GM18868 (cell line): ENCODE results near the gene RPTOR.
A peak's percentile ranks its signal among the peaks of the same experiment; 100 is the strongest.

Source experiments
- ATAC-seq: cut with Tn5 transposase; IDR thresholded peaks from one replicate; pipeline ENCODE4 v1.9.1; 2021; ENCODE audit warnings: mild to moderate bottlenecking, moderate library complexity; ENCODE audit not compliant: unreplicated experiment

The RPTOR gene

DNA sequence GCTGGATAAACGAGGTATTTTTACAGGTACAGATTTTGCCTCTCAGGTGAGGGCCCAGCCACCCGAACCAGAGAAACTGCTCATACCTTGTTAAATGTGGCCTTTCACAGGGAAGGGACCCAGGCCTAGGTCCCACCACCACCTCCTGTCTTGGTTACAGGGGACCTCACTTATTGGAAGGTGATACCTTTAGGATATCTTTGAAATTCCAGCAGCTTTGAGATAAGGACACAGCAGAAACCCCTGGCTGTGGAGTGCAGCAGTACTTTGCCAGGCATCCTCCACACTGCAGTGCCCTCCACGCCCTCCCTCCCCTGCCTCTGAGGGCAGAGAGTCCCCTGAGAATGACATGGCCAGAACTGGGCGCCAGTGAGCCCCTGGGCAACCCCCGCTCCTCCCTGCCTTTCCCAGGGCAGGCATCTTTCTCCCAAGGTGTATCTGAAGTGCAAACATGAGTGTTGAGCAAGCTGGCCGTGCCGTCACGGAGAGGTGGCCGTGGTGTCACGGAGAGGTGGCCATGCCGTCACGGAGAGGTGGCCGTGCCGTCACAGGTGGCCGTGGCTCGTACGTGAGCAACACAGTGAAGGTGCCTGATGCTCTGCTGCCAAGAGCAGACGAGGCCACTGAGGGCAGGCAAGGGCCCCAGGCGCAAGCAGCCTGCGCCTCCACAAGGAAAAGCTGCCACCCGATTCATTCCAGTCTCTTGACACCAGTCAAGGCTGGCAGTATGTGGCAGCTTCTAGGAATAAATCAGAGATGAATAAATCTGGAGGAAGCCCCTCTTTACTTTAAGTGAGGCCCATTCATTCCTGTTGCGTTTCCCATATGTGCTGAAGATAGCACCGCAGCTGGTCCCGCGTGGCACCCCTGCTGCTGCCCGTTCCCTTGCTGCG, 312.5 kb downstream of the RPTOR start:
- peak; percentile 17 for ATAC-seq

DNA sequence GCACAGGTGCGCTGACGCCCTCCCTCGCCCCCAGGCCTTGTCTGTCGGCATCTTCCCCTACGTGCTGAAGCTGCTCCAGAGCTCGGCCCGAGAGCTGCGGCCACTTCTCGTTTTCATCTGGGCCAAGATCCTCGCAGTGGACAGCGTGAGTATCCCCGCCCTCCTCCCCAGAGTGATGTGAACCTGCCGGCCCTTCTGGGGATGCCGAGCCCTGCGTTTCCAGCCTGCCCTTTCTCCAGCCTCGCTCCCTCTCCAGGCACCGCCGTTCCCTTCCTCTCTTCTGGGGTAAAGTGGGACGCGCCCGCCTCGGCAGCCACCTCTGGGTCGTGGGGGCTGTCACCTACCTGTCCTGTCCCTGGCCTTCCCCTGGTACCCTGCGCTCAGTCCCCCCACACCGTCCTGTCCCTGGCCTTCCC, 313.1 kb downstream of the RPTOR start:
- ATAC-seq: no peak

DNA sequence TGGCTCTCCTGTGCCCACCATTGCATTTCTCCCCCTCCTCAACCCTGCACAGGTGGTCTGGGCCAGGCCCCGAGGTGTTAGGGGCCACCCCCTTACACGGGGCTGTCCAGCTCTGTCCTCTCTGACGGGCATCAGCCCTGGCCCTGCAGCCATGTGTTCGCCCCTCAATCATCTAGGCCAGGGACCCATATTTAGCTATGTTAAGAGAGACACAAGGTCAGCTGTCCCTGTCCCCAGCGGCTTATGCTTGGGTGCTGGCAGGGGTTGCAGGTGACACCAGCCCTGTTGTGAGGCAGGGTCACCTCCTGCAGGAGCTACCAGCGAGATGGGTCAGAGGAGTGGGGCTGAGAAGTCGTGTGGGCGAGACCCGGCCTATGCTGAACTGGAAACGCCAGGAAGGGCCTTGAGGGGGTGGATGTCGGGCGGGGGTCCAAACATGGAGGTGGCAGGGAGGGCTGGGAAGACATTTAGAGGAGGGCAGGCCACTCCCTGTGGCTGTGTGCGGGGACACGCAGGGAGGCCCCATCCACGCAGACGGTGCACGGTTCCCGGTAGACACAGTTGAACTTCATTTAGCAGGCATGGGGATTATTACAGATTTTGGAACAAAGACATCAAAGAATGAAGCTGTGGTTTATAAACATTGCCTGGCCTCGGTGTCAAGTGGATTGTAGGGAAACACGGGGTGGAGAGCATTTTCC, 313.8 kb downstream of the RPTOR start:
- no peak for ATAC-seq

DNA sequence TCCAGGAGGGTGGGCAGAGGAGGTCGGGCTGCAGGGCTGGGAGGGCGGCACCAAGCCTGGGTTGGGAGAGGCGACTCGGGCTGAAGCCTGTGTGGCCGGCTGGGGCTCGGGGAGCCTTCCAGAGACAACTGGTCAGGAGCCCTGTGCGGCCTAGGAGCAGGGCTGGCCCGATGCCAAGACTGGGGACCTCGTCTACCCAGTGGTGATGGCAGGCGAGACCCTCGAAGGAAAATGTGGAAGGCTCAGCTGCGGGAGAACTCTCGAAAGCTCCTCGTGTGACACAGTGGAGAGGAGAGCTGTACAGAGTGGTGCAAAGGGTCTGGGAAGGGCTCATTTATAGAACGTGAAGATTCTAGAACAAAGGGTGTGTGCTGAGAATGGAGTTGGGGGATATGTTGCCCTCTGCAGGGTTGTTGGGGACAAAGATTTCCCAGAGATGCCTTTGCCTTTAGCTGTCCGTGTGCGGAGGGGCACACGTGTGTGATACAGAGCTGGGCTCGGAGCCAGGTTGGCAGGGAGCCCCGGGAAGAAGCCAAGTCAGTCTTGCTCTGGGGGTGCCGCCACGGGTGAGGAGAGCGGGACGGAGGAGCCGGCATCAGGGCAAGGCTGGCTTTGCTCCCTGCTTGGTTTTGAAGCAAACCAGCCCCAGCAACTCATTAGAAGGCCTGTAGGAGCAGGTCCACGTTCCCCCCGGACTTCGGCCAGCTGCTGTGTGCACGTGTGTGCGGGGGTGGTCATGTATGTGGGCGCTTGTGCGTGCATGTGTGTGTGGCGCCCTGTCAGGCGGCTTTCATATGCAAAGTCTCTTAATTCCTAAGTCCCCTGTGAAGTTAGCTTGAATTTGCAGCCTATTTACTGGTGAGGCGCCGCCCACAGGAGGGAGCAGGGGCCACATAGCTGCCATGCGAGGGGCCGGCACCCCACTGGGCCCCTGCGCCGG, 314.6 kb downstream of the RPTOR start:
- ATAC-seq: no peak

DNA sequence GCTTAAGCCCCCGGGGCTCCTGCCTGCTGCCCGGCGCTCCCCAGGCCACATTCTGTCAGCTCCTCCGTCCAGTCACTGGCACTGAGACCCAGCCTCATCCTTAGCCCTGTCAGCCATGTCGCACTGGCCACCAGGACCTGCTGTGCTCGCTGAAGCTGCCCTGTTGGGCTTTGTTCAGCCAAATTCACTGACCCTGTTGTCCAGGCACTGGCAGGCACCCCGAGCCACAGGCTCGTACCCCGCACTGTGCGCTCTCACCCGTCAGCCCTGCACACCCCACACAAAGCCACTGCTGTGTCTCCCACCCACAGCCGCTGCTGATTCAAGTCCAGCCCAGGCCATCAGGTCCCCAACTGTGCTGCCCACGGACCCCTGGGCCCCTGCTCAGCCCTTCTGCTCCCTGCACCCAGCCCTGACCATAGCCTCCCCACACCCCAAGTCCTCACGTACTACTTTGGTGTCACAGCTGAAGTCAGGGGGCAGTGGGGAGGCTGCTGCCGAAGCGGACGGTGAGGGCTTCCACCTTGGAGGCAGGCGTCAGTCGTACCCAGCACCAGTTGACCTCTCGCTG, 315.5 kb downstream of the RPTOR start:
- no peak for ATAC-seq

DNA sequence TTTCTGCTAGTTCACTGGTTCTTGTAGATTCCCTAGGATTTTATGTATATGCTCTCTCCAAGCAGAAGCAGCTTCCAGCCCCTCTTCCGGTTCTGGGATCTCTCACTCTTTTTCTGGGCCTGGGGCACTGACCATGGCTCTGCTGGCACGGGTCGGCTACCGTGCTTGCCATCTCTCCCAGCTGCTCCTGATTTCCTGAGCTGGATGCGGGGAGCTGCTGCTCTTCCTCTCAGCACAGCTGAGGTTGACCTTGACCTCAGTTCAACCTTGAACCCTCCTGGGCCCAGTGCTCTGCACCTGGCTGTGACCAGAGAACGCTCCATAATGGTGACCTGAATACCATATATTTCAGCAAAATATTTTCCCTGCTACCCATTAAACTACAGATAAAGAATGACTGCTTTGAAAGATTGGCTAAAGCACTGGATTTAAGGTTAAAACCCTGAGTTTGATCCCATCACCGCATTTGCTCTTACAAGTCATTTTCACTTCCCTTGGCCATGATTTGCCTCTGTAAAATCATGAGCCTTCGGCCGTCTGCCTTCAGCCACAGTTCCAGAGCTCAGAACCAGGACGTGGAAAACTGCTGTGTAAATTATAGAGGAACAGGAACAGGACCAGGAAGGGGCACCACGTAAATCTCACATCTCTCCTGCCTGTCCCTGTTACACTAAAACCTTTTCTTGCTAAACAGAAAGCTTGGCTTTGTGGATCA, 316.2 kb downstream of the RPTOR start:
- no peak for ATAC-seq

DNA sequence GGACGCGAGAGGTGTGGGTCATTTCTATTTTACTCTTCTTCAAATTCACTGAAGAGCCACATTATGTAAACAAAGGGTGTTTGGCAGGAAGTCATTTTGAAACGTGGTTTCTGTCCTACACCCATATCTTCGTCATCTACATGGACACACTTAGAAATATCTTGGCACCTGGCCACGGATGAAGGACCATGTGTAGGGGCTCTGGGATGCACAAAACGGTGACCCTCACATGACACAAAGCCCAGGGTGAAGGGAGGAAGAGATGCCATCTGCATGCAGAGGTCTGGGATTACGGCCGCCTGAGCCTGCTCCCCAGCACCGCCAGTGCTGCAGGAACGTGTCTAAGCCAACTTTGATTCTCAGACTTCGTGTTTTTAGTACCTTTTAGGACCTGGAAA, 316.8 kb downstream of the RPTOR start:
- ATAC-seq: no peak

DNA sequence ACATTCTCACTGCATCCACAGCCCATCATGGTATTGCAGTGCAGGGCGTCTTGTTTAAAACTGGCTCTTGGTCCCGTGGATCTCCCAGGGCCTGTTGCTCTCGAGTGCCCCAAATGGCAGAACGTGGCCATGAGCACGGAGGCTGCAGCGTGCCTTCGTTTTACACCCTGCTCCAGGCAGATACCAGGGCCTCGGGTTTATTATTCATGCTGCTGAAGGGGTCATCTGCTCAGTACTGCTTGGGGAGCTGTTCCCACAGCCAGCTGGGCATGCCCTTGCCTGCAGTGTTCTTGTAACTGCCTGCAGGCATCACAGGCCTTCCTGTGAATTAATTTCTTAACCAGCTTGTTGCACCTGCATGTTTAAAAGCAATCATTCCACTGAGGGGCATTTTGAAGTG, 317.3 kb downstream of the RPTOR start:
- ATAC-seq: no peak

DNA sequence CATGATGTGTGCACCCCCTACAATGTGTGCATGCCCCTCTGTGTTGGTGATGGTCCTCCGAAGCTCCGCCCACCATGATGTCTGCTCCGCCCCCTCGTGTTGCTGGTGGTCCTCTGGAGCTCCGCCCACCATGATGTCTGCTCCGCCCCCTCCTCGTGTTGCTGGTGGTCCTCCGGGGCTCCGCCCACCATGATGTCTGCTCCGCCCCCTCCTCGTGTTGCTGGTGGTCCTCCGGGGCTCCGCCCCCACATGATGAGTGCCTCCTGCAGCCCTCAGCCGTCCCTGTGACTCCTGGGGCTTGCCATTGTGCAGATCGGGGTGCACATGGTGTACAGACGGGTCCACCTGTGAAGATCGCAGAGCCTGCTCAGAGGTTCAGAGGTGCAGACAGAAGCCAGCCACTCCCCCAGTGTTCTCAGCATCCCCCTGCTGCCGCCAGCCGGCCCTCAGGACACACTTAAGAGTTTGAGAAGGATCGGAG, 317.9 kb downstream of the RPTOR start:
- ATAC-seq: no peak

DNA sequence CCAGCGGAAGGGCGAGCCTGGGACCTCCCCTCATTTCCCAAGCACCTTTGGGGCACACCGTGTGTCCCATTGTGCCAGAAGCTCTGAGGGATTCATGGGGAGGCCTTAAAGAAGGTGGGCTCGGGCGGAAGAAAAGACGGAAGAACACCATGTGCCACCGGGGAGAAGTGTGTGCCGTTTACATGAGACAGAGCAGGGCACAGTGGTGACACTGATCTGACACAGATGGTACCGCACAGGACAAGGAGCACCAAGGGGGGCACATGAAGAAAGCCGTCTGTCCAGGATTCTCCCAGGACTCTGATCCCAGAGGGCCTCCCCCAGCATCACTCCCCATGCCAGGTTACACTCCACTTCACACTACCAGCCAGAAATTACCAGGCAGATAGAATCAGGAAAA, 318.3 kb downstream of the RPTOR start:
- ATAC-seq: no peak

DNA sequence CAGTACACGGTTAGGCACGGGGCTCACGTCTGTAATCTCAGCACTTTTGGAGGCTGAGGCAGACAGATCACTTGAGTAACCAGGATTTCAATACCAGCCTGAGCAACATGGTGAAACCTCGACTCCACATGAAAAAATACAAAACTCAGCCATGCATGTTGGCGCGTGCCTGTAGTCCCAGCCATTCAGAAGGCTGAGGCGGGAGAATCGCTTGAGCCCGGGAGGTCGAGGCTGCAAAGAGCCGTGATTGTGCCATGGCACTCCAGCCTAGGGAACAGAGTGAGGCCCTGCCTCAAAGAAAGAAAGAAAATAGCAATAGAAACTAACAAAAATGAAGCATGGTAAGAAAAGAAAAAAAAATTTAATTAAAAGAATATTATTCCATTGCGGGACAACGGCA, 319.0 kb downstream of the RPTOR start:
- ATAC-seq: no peak

DNA sequence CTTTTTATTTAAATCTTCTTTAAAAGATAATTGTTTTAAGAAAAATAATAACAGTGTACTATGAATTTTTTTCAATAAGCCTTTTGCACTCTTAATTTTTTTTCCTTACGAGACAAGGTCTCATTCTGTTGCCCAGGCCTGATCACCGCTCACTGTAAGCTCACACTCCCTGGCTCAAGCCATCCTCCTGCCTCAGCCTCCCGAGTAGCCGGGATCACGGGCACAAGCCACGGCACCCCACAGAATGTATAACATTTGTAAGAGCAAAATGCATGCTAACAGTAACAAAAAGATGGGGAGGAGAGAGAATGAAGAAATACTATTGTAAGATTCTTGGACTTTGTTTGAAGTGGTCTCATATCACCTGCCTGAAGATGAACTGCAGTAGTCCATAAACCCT, 320.1 kb downstream of the RPTOR start:
- no peak for ATAC-seq

DNA sequence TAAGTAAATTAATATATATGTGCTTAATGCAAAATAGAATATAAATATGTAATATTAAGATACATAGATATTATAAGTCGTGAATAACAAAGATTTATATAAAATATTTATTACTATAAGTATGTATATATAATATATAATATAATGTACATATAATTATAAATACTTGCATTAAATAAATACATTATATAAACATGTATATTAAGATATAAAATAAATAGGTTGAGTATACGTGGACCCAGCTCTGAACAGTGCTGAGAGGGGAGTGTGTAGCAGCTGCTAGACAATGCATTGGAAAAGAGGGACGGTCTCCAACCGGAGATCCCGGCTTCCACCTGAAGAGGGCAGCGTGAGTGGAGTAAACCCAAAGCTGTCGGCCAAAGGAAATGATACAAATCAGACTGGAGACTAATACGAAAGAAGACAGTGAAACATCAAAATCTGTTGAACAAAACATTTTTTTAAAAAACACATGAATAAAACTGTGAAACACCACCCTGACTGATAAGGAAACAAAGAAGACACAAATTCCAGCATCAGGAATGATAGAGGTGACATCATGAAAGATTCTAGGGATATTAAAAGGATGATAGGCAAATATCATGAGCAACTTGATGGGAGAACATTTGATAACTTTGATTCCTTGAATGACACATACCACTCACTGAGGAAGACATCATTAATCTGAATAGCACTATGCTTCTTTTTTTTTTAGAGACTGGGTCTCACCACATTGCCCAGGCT, 321.6 kb downstream of the RPTOR start:
- ATAC-seq: no peak

DNA sequence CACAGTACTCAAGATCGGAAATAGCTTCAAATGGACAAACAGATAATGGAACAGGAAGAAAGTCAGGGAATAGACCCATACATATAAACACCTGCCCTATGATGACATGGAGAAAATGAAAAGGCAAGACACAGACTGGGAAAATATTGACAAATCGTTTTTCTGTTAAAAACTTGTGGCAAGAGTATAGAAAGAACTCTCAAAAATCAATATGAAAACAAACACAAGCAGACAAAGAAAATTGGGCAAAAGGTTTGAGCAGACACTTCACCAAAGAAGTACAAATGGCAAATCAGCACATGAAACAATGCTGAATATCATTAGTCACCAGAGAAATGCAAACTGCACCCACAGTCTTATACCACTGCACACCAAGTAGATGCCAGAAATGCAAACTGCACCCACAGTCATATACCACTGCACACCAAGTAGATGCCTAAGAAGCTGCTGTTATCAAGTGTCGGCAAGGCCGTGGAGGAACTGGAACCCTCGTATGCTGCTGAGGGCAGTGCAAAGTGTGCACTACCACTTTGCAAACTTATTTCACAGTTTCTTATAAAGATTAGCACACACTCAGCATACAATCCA, 323.5 kb downstream of the RPTOR start:
- ATAC-seq: no peak

DNA sequence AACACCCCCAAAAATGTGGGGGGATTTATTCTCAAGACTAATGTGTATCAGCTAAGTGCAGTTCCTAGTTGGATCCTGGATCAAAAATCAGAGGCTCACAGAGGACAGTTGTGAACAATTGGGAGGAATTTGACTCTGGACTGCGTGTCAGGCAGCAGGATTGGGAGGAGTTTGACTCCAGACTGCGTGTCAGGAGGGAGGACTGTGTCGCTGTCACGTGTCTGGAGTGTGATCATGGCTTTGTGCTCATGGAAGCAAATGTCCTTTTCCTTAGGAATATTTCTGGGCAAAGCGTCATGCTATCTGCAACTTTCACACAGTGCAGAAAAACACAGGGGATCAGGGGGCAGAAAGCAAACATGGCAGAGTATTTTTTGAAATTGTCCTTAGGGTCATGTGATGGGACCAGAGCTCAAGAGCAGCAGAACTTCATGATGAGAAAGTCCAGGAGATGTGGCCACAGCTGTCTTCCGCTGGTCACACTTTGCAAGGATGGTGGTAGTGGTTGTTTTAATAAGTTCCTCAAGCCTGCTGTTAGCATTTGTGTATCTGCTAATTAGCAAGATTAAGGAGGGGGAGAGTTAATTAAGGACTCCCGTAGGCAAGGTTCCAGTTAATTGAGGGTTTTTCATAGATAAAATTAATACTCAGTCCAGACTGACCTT, 325.0 kb downstream of the RPTOR start:
- ATAC-seq: no peak

DNA sequence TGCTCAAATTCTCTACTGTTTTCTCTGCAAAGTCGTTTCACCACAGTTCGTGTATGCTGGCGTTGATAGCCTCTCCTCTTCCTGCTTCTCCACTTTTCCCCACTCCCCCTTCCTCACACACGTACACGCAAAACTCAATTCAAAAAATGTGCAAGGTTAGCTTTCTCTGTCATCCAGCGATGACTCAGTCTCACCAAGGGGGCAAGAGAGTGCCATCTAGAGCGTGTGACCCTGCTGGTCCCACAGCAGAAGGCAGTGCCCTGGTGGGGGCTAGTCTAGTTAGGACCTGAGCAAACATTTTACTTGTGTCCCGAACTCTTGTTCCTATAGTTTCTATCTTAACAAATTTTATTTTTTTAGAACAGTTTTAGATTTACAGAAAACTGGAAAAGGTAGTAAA, 325.8 kb downstream of the RPTOR start:
- no peak for ATAC-seq

DNA sequence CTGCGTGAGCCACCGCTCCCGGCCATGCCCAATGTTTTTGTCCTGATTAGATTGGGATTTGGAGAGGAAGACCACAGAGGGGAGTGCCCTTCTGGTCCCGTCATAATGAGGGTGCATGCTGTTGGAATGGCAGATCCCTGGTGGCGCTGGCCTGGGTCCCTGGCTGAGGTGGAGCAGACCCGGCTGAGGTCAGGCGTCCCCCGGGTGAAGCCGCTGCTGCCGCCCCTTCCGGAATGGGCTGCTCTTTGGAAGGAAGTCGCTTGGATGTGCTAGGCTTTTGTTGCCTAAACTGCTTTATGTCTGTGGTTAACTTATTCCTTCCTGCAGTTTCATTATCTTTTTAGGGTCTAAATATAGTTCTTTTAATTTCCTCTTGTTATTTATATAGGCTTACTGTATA, 326.7 kb downstream of the RPTOR start:
- ATAC-seq: no peak

DNA sequence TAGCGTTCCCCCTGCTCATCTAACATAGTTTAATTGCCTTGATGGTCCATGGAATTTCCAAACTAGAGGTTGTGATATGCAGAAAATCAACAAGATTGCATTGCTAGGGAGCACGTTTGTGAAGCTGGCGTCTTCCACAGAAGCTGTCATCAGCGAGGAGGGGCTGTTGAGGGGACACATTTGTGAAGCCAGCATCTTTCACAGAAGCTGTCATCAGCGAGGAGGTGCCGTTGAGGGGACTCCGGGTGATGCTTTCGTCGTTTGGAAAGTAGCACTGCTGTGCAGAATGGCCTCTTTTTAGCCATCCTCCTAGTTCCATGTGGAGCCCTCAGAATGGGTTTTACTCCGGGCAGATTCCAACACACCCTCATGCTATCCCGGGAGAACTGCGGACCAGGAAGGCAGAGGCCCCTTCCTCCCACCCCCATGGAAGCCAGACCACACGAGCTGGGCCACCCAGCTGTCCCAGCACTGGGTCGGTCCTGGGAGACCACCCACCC, 327.4 kb downstream of the RPTOR start:
- no peak for ATAC-seq
